Astrocyte of the hippocampus (primary cell): ENCODE measurements around the gene NCKAP5L.
"Not testable (repeated sequence)": the region's sequence is repeated elsewhere in the genome, so short reads cannot be mapped to it uniquely, and the experiment has no call there.

Source experiments
- DNase-seq: peaks from one replicate; pipeline ENCODE4 v3.0.0; 2011; ENCODE audit warnings: low read depth, low spot score

The NCKAP5L gene

DNA sequence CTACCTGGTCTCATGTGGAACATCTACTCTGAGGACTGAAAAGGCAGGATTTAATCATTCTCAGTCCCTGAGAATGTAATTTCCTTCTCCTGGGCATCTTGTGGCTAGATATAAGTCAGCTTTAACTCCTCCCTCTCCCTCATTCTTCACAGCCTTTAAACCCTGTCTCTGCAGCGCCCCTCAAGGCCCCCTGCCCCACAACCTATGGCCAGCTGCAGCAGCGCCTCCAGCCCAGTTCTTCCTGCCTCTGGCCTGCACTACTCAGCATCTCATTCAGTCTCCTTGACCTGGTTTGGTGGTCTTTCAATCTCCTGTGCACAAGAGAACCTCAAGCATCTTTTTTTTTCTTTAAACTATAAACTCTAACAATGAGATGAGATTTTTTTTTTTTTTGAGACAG is 29.3 kb downstream of the NCKAP5L start:
- no peak for DNase-seq

DNA sequence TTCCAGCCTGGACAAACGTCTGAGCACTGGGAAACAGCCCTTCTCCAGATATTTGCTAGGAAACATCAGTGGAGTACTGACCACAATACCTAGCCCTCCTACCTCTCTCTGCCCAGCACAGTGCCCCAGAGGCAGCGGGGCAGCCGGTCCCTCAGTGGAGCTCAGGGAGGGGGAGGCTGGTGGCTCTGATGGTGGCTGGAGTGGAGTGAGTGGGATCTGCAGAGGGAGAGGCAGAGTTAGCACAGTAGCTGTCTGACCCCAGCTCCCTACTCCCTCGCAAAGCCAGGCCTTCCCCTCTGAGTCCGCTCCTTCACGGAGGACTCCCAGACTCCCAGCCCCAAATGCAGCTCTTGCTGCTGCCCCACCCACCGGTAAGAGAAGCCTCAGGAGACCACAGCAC is 30.0 kb downstream of the NCKAP5L start:
- DNase-seq, result no peak

DNA sequence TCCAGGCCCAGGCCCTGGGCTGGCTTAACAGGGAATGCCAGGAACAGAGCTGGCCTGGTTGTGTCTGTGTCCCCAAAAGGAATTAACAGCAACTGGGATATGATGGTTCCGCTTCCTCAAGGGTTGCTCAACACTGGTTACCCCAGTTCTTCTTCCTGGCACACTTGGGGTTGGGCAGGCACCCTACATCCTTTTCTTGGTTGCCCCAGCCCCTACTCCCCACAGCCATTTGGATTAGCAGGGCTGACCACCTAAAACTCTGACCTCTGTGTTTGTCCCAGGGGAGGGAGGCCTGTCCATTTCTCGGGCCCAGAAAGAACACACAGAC is 30.8 kb downstream of the NCKAP5L start:
- DNase-seq, result no peak

DNA sequence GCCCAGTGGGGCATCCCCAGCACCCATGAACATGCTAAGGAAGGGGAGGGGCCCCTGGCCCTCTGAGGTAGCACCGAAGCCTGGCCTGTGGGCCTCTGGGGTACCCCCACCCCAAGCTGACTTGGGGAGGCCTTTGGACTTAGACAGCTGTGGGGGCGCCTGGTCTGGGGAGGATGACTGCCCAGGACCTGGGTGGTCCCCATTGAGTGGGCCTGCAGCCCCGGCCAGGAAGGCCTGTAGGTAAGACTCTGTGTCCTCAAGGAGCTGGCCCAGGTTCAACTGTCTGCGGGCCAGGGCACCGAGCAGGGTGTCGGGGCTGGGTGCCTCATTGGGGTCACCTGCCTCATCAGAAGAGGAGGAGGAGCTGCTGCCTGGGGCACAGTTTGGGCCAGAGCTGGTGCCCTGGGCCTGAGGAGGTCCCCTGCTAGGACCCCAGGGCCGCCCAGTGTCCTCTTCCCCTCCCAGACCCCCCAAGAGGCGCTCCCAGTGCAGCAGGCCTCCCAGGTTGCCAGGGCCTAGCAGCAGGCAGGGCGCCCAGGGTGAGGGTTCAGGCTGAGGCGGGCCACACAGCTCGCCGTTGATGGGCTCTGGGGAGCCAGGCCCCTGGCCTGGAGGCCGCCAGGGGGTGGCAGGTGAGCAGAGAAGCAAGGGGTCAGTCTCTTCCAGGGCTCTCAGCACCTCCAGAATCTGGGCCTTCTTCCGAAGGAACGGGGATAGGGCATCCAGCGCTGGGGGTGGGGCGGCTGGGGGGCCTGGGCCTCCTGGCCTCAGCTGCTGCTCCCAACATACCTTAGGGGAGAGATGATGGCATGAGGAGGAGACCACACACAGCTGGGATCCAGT is 31.4 kb downstream of the NCKAP5L start:
- DNase-seq, result no peak

DNA sequence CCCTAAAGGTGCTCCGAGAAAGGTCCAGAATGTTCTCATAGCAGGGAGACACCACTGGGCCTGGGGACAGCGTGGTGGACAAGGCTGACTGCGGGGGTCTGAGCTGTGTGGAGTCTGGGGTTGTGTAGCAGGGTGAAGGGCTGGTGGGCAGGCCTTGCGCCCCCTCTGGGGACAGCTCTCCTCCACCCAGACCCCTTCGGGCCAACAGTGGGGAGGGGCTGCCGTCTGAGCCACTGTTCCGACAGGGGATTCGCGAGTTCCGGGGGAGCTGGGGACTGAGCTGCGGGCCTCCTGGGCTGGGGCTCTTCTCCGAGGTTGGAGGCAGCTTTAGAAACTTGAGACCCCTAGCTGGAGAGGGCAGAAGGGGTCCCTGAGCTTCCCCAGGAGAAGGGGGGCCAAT is 32.1 kb downstream of the NCKAP5L start:
- DNase-seq, result no peak

DNA sequence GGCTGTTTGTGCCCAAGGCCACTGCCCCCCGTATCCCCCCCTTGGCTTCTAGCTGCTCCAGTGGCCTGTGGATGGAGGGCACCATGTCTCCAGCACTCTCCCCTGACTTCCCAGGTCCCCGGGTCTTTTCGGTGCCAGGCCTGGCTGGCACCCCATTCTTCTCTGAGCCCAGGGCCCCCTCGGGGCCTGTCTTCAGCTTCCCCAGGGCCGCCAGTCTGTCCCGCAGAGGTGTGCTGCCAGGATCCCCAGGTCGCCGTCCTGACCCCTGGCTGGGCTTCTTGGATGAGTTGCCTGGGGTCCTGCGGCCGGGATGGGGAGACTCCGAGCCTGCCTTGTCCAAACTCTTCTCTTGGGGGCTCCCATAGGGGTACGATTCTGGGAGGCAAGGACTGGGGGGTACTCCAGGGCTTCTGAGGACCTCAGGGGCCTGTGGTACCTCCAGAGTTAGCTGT is 32.5 kb downstream of the NCKAP5L start:
- no peak for DNase-seq

DNA sequence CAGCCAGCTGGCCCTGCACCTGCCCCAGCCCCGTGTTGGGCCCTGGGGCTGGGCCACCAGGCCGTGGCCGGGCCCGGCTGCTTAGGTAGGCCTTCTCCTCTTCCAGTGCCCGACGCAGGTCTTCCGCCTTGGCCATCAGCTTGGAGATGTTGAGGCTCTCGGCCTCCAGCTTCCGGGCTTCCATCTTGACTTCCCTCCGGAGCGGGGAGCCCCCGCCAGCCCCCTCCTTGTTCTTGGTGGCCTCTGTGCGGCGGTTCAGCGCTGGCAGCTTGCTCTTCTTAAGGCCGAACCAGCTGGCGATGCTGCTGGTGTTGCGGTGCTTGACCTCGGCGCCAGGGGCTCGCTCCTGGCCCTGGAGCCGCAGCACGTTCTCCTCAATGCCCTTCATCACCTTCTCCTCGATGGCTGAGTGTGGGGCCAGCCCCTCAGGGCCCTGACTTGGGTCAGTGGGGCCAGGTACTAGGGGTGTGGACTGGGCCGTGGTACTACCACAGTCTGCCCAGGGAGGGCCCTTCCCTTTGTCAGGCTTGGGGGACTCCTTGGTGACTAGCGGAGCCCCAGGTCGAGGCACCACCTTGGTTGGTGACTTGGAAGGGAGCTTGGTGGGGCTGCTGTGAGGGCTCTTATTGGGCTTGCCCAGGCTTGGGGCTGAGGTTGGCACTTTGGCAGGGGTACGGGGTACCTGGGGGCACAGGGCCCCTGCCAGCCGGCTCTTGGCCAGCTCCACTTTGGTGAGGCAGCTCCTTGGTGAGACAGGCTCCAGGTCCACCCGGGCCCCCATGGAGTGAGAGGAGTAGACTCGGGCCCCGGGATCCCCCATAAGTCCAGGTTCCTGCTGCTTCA is 33.2 kb downstream of the NCKAP5L start:
- DNase-seq, result no peak

DNA sequence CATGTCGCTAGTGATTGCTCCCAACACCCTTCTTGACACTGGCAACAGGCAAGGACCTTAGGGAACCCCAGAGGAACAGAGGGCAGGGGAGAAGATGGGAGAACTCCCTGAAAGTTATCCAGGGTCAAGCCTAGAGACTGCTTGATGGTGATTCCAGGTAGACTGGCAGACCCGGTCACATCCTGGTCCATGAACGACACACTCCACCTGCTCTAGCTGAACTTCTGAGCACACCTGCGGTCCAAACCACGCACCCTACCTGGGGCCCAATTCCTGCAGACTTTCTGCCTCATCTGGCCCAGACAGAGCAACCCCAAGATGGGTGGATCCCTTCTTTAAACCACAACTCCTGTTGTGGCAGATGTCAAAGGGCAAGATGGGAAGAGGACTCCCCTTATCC is 34.2 kb downstream of the NCKAP5L start:
- DNase-seq, result no peak

DNA sequence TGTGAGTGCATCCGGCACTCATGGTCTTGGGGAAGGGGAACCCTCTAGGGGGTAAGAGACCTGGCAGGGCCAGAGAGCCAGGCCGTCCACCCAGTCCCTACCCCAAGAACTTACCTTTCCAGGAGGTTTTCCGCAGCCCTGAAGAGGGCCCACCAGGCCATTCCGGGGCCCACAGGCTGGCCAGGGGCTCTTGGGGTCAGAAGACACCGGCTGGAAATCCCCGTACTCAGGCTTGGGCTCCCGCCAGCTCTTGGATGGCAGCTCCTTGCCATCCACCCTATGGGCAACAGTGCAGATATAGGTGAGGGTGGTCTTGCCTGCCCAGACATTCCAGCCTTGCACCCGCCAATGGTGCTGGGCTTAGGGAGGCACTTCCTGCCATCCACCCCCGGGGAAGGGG is 34.6 kb downstream of the NCKAP5L start:
- DNase-seq, result no peak

DNA sequence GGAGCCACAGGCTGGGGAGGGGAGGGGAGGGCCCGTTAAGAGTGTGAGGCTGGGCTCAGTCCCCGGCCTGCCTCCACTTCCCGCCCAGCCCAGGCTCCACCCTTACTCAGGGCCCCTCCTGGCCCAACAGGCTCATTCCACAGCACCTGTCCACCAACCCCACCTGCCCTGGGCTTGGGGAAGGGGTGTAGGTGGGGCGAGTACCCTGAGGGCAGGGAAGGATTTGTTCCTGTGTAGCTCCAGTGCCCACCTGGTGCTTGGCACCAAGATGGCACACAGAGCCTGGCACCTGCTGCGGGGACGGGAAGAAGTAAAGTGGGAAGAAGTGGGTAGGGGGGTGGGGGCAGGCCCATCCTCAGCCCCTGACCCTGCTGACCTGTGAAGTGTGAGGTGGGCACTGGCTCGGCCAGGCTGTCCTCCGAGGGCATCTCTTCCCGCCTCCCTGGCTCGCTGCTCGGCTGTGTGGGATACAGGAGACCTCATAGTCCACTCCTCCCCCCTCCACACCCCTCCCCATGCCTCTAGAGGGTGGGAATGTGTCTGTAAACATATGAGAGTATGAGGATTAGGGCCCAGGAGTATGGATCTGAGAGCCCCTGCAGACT is 35.1 kb downstream of the NCKAP5L start:
- no peak for DNase-seq

DNA sequence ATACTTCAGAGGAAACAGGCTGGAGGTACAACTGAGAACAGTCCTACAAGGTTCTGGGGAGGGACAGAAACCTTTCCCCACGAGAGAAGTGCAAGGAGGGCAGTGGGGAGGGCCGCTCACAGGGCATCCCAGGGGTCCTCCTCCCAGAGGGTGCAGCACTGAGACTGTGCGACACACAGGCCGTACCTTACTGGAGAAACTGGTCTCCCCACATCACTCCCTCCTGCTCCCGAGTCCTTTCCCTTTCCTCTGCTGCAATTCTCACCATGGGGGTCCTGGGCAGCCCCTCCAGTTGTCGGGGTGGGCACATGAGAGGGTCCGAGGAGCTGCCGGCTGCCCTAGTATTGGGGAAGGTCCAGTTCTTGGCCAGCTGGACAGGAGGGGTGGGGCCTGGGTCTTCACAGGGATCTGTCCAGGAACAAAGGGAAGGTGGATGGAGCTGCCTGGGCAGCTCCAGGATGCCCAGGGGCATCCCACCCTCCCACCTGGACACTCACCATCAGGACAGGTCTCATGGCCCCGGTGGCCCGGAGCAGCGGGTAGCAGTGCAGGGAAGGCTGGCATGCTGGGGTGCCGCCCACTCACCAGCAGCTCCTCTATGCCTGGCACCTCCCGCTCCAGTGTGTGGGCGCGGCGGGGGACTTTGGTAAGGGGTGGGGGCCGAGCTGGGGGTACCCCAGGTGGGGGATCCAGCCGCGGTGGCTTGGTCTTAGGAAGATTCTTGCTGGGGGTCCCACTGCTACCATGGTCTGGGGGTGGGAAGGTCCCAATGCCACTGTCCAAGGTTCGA is 35.8 kb downstream of the NCKAP5L start:
- DNase-seq, result no peak

DNA sequence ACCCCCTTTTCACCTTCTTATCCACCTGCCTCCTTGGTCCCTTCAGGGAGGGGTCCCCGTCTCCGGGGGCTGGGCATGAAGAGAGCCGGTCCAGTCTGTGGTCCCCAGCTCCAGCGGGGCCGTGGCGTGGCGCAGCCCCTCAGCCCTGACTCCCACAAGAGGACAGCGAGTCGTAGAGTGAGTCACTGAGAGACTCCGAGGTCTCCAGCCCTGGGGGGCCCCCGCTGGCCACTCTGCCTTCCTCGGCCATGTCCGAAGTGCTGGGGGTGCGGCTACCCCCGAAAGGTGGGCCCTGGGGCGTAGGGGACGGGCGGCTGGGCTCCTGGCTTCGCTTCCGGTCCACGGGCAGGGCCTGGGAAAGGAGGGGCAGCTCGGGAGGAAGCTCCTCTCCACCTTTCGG is 36.5 kb downstream of the NCKAP5L start:
- DNase-seq, result no peak

DNA sequence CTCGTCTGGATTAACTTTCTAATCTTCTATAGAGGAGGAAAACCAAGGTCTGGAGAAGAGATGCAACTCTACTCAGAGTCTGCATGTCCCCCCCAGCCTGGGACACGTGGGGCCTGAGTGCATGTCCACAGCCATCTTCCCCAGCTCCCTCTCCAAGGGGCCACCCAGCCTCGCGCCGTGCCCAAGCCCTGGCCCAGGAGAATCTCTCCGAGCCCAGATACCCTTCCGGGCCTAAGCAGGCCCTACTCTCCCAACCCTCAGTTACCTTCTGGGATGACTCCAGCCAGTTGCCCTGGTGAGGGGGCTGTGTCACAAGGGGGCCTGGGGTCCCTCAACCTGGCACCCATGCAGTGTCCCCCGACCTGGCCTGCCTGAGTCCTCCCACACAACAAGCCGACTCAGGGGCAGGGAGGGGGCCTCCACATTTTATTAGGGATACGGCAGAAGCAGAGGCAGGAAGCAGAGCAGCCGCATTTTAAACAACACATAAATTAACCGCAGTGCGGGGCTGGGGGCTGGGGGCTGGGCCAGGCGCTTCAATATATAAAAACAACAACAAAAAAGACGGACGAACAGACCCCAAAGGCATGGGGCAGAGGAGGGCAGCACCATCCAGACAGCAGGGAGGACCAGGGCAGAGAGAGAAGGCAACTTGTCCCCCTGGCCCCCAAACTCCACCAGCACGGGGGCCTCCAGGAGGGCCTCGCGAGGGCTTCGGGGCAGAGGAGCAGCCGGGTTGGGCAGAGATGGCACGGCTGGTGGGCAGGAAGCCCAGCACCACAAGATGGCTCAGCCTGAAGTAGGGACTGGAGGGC is 37.3 kb downstream of the NCKAP5L start:
- DNase-seq, result no peak

DNA sequence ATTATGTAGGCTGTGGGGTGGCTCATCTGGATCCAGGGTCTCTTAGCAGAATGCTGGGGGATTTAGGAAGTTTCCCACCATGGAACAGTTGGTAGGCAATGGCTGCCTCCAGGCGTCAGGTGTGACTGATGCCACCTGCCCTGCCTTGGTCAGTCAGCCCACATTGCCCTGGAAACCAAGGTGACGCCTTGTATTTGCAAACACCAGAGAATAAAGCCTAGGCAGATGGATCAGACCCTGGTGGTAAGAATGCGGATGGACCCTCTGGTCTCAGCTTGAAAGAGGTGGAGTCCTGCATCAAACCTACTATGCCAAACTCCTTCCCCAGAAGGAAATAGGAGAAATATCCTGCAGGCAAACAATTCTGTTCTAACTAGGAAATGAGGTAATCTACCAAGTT is 38.2 kb downstream of the NCKAP5L start:
- no peak for DNase-seq

DNA sequence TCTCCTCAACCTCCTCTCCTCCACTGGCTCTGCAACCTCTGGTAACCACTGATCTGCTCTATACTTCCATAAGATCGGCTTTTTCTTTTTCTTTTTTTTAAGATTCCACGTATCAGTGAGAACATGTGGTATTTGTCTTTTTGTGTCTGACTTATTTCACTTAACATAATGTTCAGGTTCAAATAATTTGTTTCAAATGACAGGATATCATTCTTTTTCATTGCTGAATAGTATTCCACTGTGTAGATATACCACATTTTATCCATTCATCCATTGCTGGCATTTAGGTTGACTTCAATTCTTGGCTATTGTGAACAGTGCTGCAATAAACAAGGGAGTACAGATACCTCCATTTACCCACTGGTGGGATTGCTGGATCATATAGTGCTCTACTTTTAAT is 40.5 kb downstream of the NCKAP5L start:
- DNase-seq, result no peak

DNA sequence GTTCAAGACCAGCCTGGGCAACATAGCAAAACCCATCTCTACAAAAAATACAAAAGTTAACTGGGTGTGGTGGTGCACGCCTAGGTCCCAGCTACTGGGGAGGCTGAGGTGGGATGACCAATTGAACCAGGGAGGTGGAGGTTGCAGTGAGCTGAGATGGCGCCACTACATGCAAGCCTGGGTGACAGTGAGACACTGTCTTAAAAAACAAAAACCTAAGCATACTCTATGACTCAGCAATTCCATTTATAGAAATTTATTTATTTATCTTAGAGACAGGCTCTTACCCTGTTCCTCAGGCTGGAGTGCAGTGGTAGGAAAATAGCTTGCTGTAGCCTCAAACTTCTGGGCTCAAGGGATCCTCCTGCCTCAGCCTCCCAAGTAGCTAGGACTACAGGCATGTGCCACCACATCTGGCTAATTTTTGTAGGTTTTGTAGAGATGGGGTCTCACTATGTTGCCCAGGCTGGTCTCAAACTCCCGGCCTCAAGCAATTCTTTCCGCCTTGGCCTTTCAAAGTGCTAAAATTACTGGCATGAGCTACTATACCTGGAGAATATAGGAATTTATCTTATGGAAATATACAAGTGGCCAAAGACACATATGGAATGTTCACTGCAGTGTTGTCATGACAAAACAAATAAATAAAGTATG is 43.3 kb downstream of the NCKAP5L start:
- no peak for DNase-seq

DNA sequence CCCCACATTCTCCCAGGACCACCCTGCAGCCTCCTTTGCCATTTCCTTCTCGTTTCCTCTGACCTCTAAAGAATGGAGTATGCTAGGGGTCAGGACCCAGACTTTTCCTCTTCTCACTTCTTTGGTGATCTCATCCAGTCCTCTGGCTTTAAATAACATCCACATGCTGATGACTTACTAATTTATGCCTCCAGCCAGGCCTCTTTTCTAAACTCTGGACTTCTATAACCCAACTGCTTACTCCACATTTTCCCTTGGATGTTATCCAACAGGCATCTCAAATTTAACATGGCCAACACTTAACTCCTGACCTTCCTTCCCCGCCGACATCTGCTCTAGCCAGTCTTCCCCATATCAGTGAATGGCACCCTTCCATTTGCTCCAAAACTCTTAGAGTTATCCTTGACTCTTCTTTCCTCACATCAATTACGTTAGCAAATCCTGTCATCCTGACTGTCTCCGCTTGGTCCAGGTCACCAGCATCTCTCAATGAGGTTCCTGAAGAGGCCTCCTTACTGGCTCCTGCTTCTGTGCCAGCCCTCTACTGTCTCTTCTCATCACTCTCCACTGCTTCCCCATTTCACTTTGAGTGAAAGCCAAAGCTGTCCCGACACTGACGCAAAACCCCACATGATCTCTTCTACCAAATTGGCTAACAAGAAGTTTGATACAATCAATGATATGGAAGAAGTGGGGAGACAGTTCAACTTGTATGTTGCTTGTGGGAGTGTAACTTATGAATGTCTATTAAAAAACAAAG is 44.1 kb downstream of the NCKAP5L start:
- DNase-seq, result peak; percentile 32

DNA sequence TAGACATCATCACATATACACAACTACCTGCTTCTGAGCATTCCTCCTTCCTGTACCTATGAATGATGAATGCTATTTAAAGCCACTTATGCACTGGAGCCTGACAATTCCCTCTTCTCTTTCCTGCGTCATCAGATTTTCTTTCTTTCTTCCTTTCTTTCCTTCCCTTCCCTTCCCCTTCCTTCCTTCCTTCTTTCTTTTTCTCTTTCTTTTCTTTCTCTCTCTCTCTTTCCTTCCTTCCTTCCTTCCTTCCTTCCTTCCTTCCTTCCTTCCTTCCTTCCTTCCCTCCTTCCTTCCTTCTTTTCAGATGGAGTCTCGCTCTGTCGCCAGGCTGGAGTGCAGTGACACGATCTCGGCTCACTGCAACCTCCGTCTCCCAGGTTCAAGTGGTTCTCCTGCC is 47.3 kb downstream of the NCKAP5L start:
- DNase-seq, result not testable (repeated sequence)

DNA sequence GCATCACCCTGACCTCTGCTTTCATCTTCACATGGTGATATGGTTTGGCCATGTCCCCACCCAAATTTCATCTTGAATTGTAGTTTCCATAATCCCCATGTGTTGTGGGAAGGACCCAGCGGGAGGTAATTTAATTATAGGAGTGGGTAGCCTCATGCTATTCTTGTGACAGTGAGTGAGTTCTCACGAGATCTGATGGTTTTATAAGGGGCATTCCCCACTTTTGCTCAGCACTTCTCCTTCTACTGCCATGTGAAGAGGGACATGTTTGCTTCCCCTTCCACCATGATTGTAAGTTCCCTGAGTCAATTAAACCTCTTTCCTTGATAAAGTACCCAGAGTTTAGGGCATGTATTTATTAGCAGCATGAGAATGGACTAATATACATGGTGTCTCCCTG is 48.6 kb downstream of the NCKAP5L start:
- DNase-seq, result no peak
